ENCODE measurements around the gene KIAA1328. TPM values are rescaled to one million over a fixed set of nuclear protein-coding genes. Genes with fewer than 3 reads are reported as not detected.
"Not testable (repeated sequence)": the region's sequence is repeated elsewhere in the genome, so short reads cannot be mapped to it uniquely, and the experiment has no call there.

Gene KIAA1328
- total RNA-seq, 4 donors from 2014 or later, result 12.3 to 16.6 (median 13.1) TPM

GRCh38 chr18:36856815-36857214 is 27.9 kb downstream of the KIAA1328 start:
- TF ChIP-seq POLR2AphosphoS5 (IDR thresholded peaks at IDR 0.05) (no peak), CTCF (IDR thresholded peaks at IDR 0.05) (no peak), POLR2A (IDR thresholded peaks at IDR 0.05; ENCODE audit: low read depth) (no peak), EP300 (IDR thresholded peaks at IDR 0.05) (no peak)
- DNase-seq (ENCODE audit: extremely low spot score), result no peak
- H3K27me3 ChIP-seq, result no peaks in the 10 kb centered on the region
- intact Hi-C loops (cut with DNase I), result no loop called here
- H3K4me3 ChIP-seq, result no peak overlapping the region
- WGBS, result 27% methylated on average over 1 of the region's 1 CpG
- peaks cover 0 to 6% (median 2%) of the 10 kb centered on the region in 4 donors for H3K4me1 ChIP-seq
- peaks cover 0 to 8% (median 4%) of the 10 kb centered on the region in 4 donors for H3K36me3 ChIP-seq
- no peak overlapping the region for H3K27ac ChIP-seq (replicated peaks in 1 of 4)
- no peaks in the 10 kb centered on the region for H3K9me3 ChIP-seq

GRCh38 chr18:36862182-36862581 is 33.3 kb downstream of the KIAA1328 start:
- Histone ChIP-seq H3K4me1 (no peaks in the 10 kb centered on the region), H3K27me3 (no peaks in the 10 kb centered on the region), H3K36me3 (peaks cover 0 to 6% (median 0%) of the 10 kb centered on the region in 4 donors), H3K27ac (replicated peaks in 1 of 4) (no peak overlapping the region), H3K4me3 (no peak overlapping the region), H3K9me3 (no peaks in the 10 kb centered on the region)
- DNase-seq (ENCODE audit: extremely low spot score), result no peak
- TF ChIP-seq CTCF (IDR thresholded peaks at IDR 0.05) (no peak), POLR2AphosphoS5 (IDR thresholded peaks at IDR 0.05) (no peak)
- WGBS, result 97% methylated on average over 1 of the region's 1 CpG
- intact Hi-C loops (cut with DNase I), result no loop called here

GRCh38 chr18:36867056-36867455 is 38.1 kb downstream of the KIAA1328 start:
- Histone ChIP-seq H3K4me3 (no peak overlapping the region), H3K27ac (replicated peaks in 1 of 4) (no peak overlapping the region), H3K36me3 (peaks cover 0 to 3% (median under 1%) of the 10 kb centered on the region in 4 donors), H3K27me3 (no peaks in the 10 kb centered on the region), H3K9me3 (no peaks in the 10 kb centered on the region), H3K4me1 (no peaks in the 10 kb centered on the region)
- no peak for DNase-seq (ENCODE audit: extremely low spot score)
- intact Hi-C loops (cut with DNase I), result no loop called here
- 86% methylated on average over 1 of the region's 1 CpG for WGBS
- TF ChIP-seq POLR2AphosphoS5 (IDR thresholded peaks at IDR 0.05), result no peak
- TF ChIP-seq CTCF (IDR thresholded peaks at IDR 0.05), result no peak
- TF ChIP-seq POLR2A (IDR thresholded peaks at IDR 0.05; ENCODE audit: low read depth), result no peak
- no peak for TF ChIP-seq EP300 (IDR thresholded peaks at IDR 0.05)

GRCh38 chr18:36871801-36872200 is 42.9 kb downstream of the KIAA1328 start:
- Histone ChIP-seq H3K4me1 (no peaks in the 10 kb centered on the region), H3K36me3 (peaks cover 0 to 5% (median 2%) of the 10 kb centered on the region in 4 donors), H3K27ac (replicated peaks in 1 of 4) (no peak overlapping the region), H3K4me3 (no peak overlapping the region), H3K27me3 (no peaks in the 10 kb centered on the region), H3K9me3 (no peaks in the 10 kb centered on the region)
- no peak for DNase-seq (ENCODE audit: extremely low spot score)
- TF ChIP-seq EP300 (IDR thresholded peaks at IDR 0.05) (no peak), CTCF (IDR thresholded peaks at IDR 0.05) (no peak), POLR2A (IDR thresholded peaks at IDR 0.05; ENCODE audit: low read depth) (no peak), POLR2AphosphoS5 (IDR thresholded peaks at IDR 0.05) (no peak)
- WGBS, result 76% methylated on average over 3 of the region's 3 CpGs
- intact Hi-C loops (cut with DNase I), result no loop called here

- H3K27ac ChIP-seq (replicated peaks in 1 of 4), result no peak overlapping the region
- intact Hi-C loops (cut with DNase I), result no loop called here
- no peaks in the 10 kb centered on the region for H3K9me3 ChIP-seq
- no peak for DNase-seq (ENCODE audit: extremely low spot score)
- no peak for TF ChIP-seq EP300 (IDR thresholded peaks at IDR 0.05)
- TF ChIP-seq POLR2AphosphoS5 (IDR thresholded peaks at IDR 0.05), result no peak
- no peak for TF ChIP-seq CTCF (IDR thresholded peaks at IDR 0.05)
- TF ChIP-seq POLR2A (IDR thresholded peaks at IDR 0.05; ENCODE audit: low read depth), result no peak
- no peak overlapping the region for H3K4me3 ChIP-seq
- H3K4me1 ChIP-seq, result no peaks in the 10 kb centered on the region
- peaks cover 0 to 5% (median 2%) of the 10 kb centered on the region in 4 donors for H3K36me3 ChIP-seq
- no peaks in the 10 kb centered on the region for H3K27me3 ChIP-seq
Measured at GRCh38 chr18:36872329-36872728, 43.4 kb downstream of the KIAA1328 start.

- H3K27me3 ChIP-seq; DNase-seq (ENCODE audit: extremely low spot score); intact Hi-C loops (cut with DNase I); H3K4me1 ChIP-seq; H3K36me3 ChIP-seq; H3K4me3 ChIP-seq; H3K9me3 ChIP-seq; H3K27ac ChIP-seq (replicated peaks in 1 of 4): not testable (repeated sequence)
Measured at GRCh38 chr18:36873826-36874225, 44.9 kb downstream of the KIAA1328 start.

- WGBS, result 96% methylated on average over 3 of the region's 3 CpGs
- H3K4me3 ChIP-seq; intact Hi-C loops (cut with DNase I); H3K27ac ChIP-seq (replicated peaks in 1 of 4); H3K27me3 ChIP-seq; DNase-seq (ENCODE audit: extremely low spot score); H3K9me3 ChIP-seq; H3K4me1 ChIP-seq: not testable (repeated sequence)
- H3K36me3 ChIP-seq, result peaks cover 0 to 13% (median 10%) of the 10 kb centered on the region in 4 donors
Measured at GRCh38 chr18:36879796-36880195, 50.9 kb downstream of the KIAA1328 start.
